WTC11 (cell line): ENCODE measurements around the gene HFM1. TPM values are rescaled to one million over a fixed set of nuclear protein-coding genes. Genes with fewer than 3 reads are reported as not detected.
"Not testable (repeated sequence)": the region's sequence is repeated elsewhere in the genome, so short reads cannot be mapped to it uniquely, and the experiment has no call there.

Experiments
- ATAC-seq: fragments of 200-7000 bp; cut with Tn5 transposase; 2 replicates; pipeline ENCODE4 v1.10.0; 2021; ENCODE audit warnings: mild to moderate bottlenecking, moderate library complexity
- CTCF ChIA-PET: fragments of 300-600 bp; sonication (Branson Sonifier 250); formaldehyde crosslinking; loops from one replicate; lab custom pipeline; 2021; ENCODE audit warnings: antibody characterized with exemption; lab: Charles Lee
- POLR2A ChIA-PET: fragments of 350-600 bp; sonication (Branson Sonifier 250); formaldehyde crosslinking; loops from one replicate; lab custom pipeline; 2021; ENCODE audit warnings: antibody characterized with exemption; lab: Charles Lee
- DNase-seq: peaks from one replicate; pipeline ENCODE4 v3.0.0; 2021; ENCODE audit warnings: low spot score
- H3K27ac Mint-ChIP-seq: 2 replicates; pipeline ENCODE4 v1.8.0; 2021; ENCODE audit warnings: mixed read lengths
- H3K27me3 Mint-ChIP-seq: 2 replicates; pipeline ENCODE4 v1.8.0; 2021; ENCODE audit warnings: low read depth, mild to moderate bottlenecking, moderate library complexity, mixed read lengths
- H3K36me3 Mint-ChIP-seq: 2 replicates; pipeline ENCODE4 v1.8.0; 2021; ENCODE audit warnings: mixed read lengths
- H3K4me1 Mint-ChIP-seq: 2 replicates; pipeline ENCODE4 v1.8.0; 2022; ENCODE audit warnings: mixed read lengths
- H3K4me3 Mint-ChIP-seq: 2 replicates; pipeline ENCODE4 v1.8.0; 2021; ENCODE audit warnings: mild to moderate bottlenecking, moderate library complexity, mixed read lengths
- H3K9me3 Mint-ChIP-seq: 2 replicates; pipeline ENCODE4 v1.8.0; 2021; ENCODE audit warnings: mixed read lengths
- AR ChIP-seq: fragments of 250-450 bp; sonication (Bioruptor Pico); IDR thresholded peaks from 2 replicates; pipeline ENCODE4 v1.9.0; 2021; ENCODE audit warnings: mild to moderate bottlenecking
- ATF2 ChIP-seq: sonication (generic); formaldehyde crosslinking; IDR thresholded peaks from 2 replicates; pipeline ENCODE4 v1.8.1; 2022; ENCODE audit warnings: low read depth, missing genetic modification reagents, borderline replicate concordance
- ATF3 ChIP-seq: sonication (generic); formaldehyde crosslinking; conservative IDR thresholded peaks from 2 replicates; pipeline ENCODE4 v1.8.1; 2022; ENCODE audit warnings: mild to moderate bottlenecking, missing genetic modification reagents
- E2F5 ChIP-seq: sonication (generic); formaldehyde crosslinking; IDR thresholded peaks from 2 replicates; pipeline ENCODE4 v1.8.1; 2022; ENCODE audit warnings: mild to moderate bottlenecking, moderate library complexity, missing genetic modification reagents
- FOXK1 ChIP-seq: sonication (generic); formaldehyde crosslinking; IDR thresholded peaks from 2 replicates; pipeline ENCODE4 v1.8.0; 2022; ENCODE audit warnings: mild to moderate bottlenecking, moderate library complexity, missing genetic modification reagents
- FOXP4 ChIP-seq: sonication (generic); formaldehyde crosslinking; IDR thresholded peaks from 2 replicates; pipeline ENCODE4 v1.8.0; 2022; ENCODE audit warnings: mild to moderate bottlenecking, missing genetic modification reagents
- GRHL2 ChIP-seq: fragments of 250-450 bp; sonication (Bioruptor Pico); IDR thresholded peaks from 2 replicates; pipeline ENCODE4 v1.8.0; 2022; ENCODE audit warnings: mild to moderate bottlenecking, moderate library complexity; ENCODE audit not compliant: insufficient replicate concordance, severe bottlenecking
- JAZF1 ChIP-seq: fragments of 250-450 bp; sonication (Bioruptor Pico); IDR thresholded peaks from 2 replicates; pipeline ENCODE4 v1.9.0; 2021; ENCODE audit warnings: moderate library complexity, mild to moderate bottlenecking, inconsistent platforms
- MYBL2 ChIP-seq: sonication (generic); formaldehyde crosslinking; IDR thresholded peaks from 2 replicates; pipeline ENCODE4 v1.8.1; 2023; ENCODE audit warnings: mild to moderate bottlenecking, moderate library complexity, missing genetic modification reagents
- RELA ChIP-seq: sonication (generic); formaldehyde crosslinking; IDR thresholded peaks from 2 replicates; pipeline ENCODE4 v1.8.1; 2022; ENCODE audit warnings: missing genetic modification reagents, mild to moderate bottlenecking, borderline replicate concordance
- RORB ChIP-seq: fragments of 250-450 bp; sonication (Bioruptor Pico); IDR thresholded peaks from 2 replicates; pipeline ENCODE4 v1.9.0; 2021; ENCODE audit warnings: mild to moderate bottlenecking
- TEAD4 ChIP-seq: sonication (generic); formaldehyde crosslinking; IDR thresholded peaks from 2 replicates; pipeline ENCODE4 v1.8.0; 2022; ENCODE audit warnings: mild to moderate bottlenecking, missing genetic modification reagents
- TP53 ChIP-seq: sonication (generic); formaldehyde crosslinking; IDR thresholded peaks from 2 replicates; pipeline ENCODE4 v1.8.1; 2023; ENCODE audit warnings: mild to moderate bottlenecking, missing genetic modification reagents
- USF1 ChIP-seq: sonication (generic); formaldehyde crosslinking; IDR thresholded peaks from 2 replicates; pipeline ENCODE4 v1.8.0; 2022; ENCODE audit warnings: mild to moderate bottlenecking, missing genetic modification reagents
- ZNF232 ChIP-seq: sonication (generic); formaldehyde crosslinking; IDR thresholded peaks from 2 replicates; pipeline ENCODE4 v1.8.0; 2022; ENCODE audit warnings: mild to moderate bottlenecking, missing genetic modification reagents
- ZNF281 ChIP-seq: sonication (generic); formaldehyde crosslinking; IDR thresholded peaks from 2 replicates; pipeline ENCODE4 v1.8.0; 2023; ENCODE audit warnings: mild to moderate bottlenecking, missing genetic modification reagents
- ZNF396 ChIP-seq: fragments of 250-450 bp; sonication (Bioruptor Pico); IDR thresholded peaks from 2 replicates; pipeline ENCODE4 v1.8.0; 2021; ENCODE audit warnings: mild to moderate bottlenecking, moderate library complexity, borderline replicate concordance
- ZSCAN18 ChIP-seq: fragments of 250-450 bp; sonication (Bioruptor Pico); IDR thresholded peaks from 2 replicates; pipeline ENCODE4 v2.1.2; 2022; ENCODE audit warnings: mild to moderate bottlenecking, moderate library complexity
- total RNA-seq: library from RNA; stranded (reverse); gene quantifications from 3 replicates; pipeline ENCODE4 v1.2.3, GENCODE V29; 2021

HFM1 gene
- total RNA-seq, 1 experiment from 2014 or later, result 1.7 TPM

- TF ChIP-seq AR (CRISPR knock-in tag), result no peak
- TF ChIP-seq FOXK1 (CRISPR knock-in tag), result no peak
- no peak for TF ChIP-seq MYBL2
- no peak for TF ChIP-seq FOXP4 (CRISPR knock-in tag)
- TF ChIP-seq TEAD4 (CRISPR knock-in tag), result no peak
- TF ChIP-seq ATF2 (CRISPR knock-in tag), result no peak
- TF ChIP-seq RELA (CRISPR knock-in tag), result no peak
Observed at GRCh38 chr1:91374086-91374485, 30.6 kb downstream of the HFM1 start (continued).

GRCh38 chr1:91372230-91372629, 32.4 kb downstream of the HFM1 start:
- H3K36me3 Mint-ChIP-seq, result peaks cover 28% of the 10 kb centered on the region
- CTCF ChIA-PET, POLR2A ChIA-PET, DNase-seq, ATAC-seq, H3K27ac Mint-ChIP-seq, H3K4me1 Mint-ChIP-seq, H3K27me3 Mint-ChIP-seq, H3K4me3 Mint-ChIP-seq: not testable (repeated sequence)
- peaks cover 32% of the 10 kb centered on the region for H3K9me3 Mint-ChIP-seq

GRCh38 chr1:91349524-91349923, 55.1 kb downstream of the HFM1 start:
- ATAC-seq, result no peak
- Mint-ChIP-seq H3K4me1 (no peaks in the 10 kb centered on the region), H3K4me3 (no peak overlapping the region), H3K9me3 (peaks cover 10% of the 10 kb centered on the region), H3K27me3 (no peaks in the 10 kb centered on the region), H3K36me3 (peaks cover 6% of the 10 kb centered on the region), H3K27ac (no peak overlapping the region)
- DNase-seq, result no peak
- CTCF ChIA-PET, result interaction anchor here (0.8 kb wide), 1 partner anchor 184 kb away, joined by 3 read pairs; no protein-coding TSS in a partner anchor
- POLR2A ChIA-PET, result no interaction called here
- TF ChIP-seq ZNF281 (CRISPR knock-in tag) (no peak), ZSCAN18 (CRISPR knock-in tag) (no peak), E2F5 (CRISPR knock-in tag) (no peak), ZNF232 (no peak), FOXP4 (CRISPR knock-in tag) (no peak), GRHL2 (CRISPR knock-in tag) (no peak), USF1 (CRISPR knock-in tag) (no peak), ATF3 (CRISPR knock-in tag) (no peak), ZNF396 (CRISPR knock-in tag) (no peak), JAZF1 (CRISPR knock-in tag) (no peak), TP53 (CRISPR knock-in tag) (no peak), RORB (CRISPR knock-in tag) (no peak)
